PC-3 (cell line): ENCODE results near the gene TFB2M. TPM values are rescaled to one million over a fixed set of nuclear protein-coding genes. Genes with fewer than 3 reads are reported as not detected.

ENCODE experiments used
- ATAC-seq: fragments of 200-7000 bp; cut with Tn5 transposase; 2 replicates; pipeline ENCODE4 v1.9.1; 2020; ENCODE audit warnings: mild to moderate bottlenecking, moderate library complexity
- BruUV-seq: library from RNA; stranded (reverse); fragments of 400-500 nt; replicated peaks from 2 replicates; lab custom pipeline; 2021; lab: Mats Ljungman, UMichigan
- CTCF ChIA-PET: fragments of 300-600 bp; sonication (Branson Sonifier 250); formaldehyde crosslinking; loops from one replicate; lab custom pipeline; 2022; ENCODE audit warnings: antibody characterized with exemption; lab: Charles Lee
- POLR2A ChIA-PET: fragments of 300-600 bp; sonication (Branson Sonifier 250); formaldehyde crosslinking; loops from one replicate; lab custom pipeline; 2022; ENCODE audit warnings: antibody characterized with exemption; ENCODE audit not compliant: unreplicated experiment; lab: Charles Lee
- DNase-seq: peaks from one replicate; pipeline ENCODE4 v3.0.0-alpha.2; 2015
- H2AFZ ChIP-seq: fragments of 300-600 bp; sonication (generic); 2 replicates; pipeline ENCODE4 v1.6.0; 2016; ENCODE audit warnings: antibody characterized with exemption, low read length
- H3F3A ChIP-seq: fragments of 300-600 bp; sonication (generic); one replicate; pipeline ENCODE4 v1.6.0; 2017; ENCODE audit warnings: antibody characterized with exemption, low read length, control low read depth, mild to moderate bottlenecking; ENCODE audit not compliant: unreplicated experiment
- H3K27ac ChIP-seq: fragments of 300-600 bp; sonication (generic); 2 replicates; pipeline ENCODE4 v1.5.1; 2016; ENCODE audit warnings: mild to moderate bottlenecking, low read length
- H3K27me3 ChIP-seq: fragments of 300-600 bp; sonication (generic); 2 replicates; pipeline ENCODE4 v1.6.1; 2016; ENCODE audit warnings: low read length, mixed read lengths
- H3K36me3 ChIP-seq: fragments of 300-600 bp; sonication (generic); 2 replicates; pipeline ENCODE4 v1.6.1; 2016; ENCODE audit warnings: low read depth, mixed run types, low read length, mixed read lengths
- H3K4me1 ChIP-seq: fragments of 300-600 bp; sonication (generic); 2 replicates; pipeline ENCODE4 v1.5.1; 2016; ENCODE audit warnings: low read length; ENCODE audit not compliant: insufficient read depth
- H3K4me2 ChIP-seq: fragments of 300-600 bp; sonication (generic); 2 replicates; pipeline ENCODE4 v1.6.0; 2016; ENCODE audit warnings: low read length
- H3K4me3 ChIP-seq: fragments of 300-600 bp; sonication (generic); 2 replicates; pipeline ENCODE4 v1.5.1; 2016; ENCODE audit warnings: mild to moderate bottlenecking, low read length, mixed read lengths
- H3K79me2 ChIP-seq: fragments of 300-600 bp; sonication (generic); 2 replicates; pipeline ENCODE4 v1.6.1; 2017; ENCODE audit warnings: low read length, mixed read lengths
- H3K9ac ChIP-seq: fragments of 300-600 bp; sonication (generic); 2 replicates; pipeline ENCODE4 v1.6.0; 2016; ENCODE audit warnings: mild to moderate bottlenecking, low read length
- H3K9me2 ChIP-seq: fragments of 300-600 bp; sonication (generic); replicated peaks from 2 replicates; pipeline ENCODE4 v1.6.1; 2016; ENCODE audit warnings: mixed run types, low read length, mixed read lengths
- H3K9me3 ChIP-seq: fragments of 300-600 bp; sonication (generic); 2 replicates; pipeline ENCODE4 v1.6.1; 2016; ENCODE audit warnings: low read length, mixed read lengths
- H4K20me1 ChIP-seq: fragments of 300-600 bp; sonication (generic); 2 replicates; pipeline ENCODE4 v1.6.1; 2016; ENCODE audit warnings: low read length, mixed read lengths
- CTCF ChIP-seq: fragments of 300-600 bp; sonication (generic); conservative IDR thresholded peaks from 2 replicates; pipeline ENCODE4 v1.5.1; 2017; ENCODE audit warnings: antibody characterized with exemption, low read depth, mild to moderate bottlenecking, low read length
- EZH2 ChIP-seq: fragments of 300-600 bp; sonication (generic); IDR thresholded peaks from one replicate; pipeline ENCODE4 v1.6.1; 2017; ENCODE audit warnings: antibody characterized with exemption, mild to moderate bottlenecking, low read length; ENCODE audit not compliant: unreplicated experiment
- EZH2phosphoT487 ChIP-seq: fragments of 300-600 bp; sonication (generic); IDR thresholded peaks from 2 replicates; pipeline ENCODE4 v1.6.1; 2018; ENCODE audit warnings: mild to moderate bottlenecking, antibody characterized with exemption, low read length, borderline replicate concordance
- intact Hi-C: fragments of 100-400 bp; cut with micrococcal nuclease; formaldehyde crosslinking; loops from 2 replicates; pipeline ENCODE4 v1.9.0; 2023
- total RNA-seq: library from RNA; depleted of rRNA; stranded (reverse); fragments of >200 nt; gene quantifications from 2 replicates; pipeline ENCODE4 v1.2.3, GENCODE V29; 2014

TFB2M gene
- total RNA-seq, 1 experiment from 2014 or later: 47.0 TPM

GRCh38 chr1:246513041-246513440 lies 53.0 kb downstream of the TFB2M start:
- intact Hi-C loops: no loop called here

GRCh38 chr1:246512635-246513034 lies 53.4 kb downstream of the TFB2M start:
- Histone ChIP-seq H3K9me3 (peaks cover 29% of the 10 kb centered on the region), H3F3A (no peaks in the 10 kb centered on the region), H3K9me2 (no peaks in the 10 kb centered on the region), H4K20me1 (no peaks in the 10 kb centered on the region), H2AFZ (no peak overlapping the region), H3K4me1 (no peaks in the 10 kb centered on the region; the same call in 1 of the 2 replicates), H3K36me3 (0 out of 2 replicates have a peak, but pooled peaks cover 4% of the 10 kb centered on the region), H3K27ac (no peak overlapping the region), H3K79me2 (no peaks in the 10 kb centered on the region), H3K27me3 (no peaks in the 10 kb centered on the region), H3K4me3 (no peak overlapping the region), H3K9ac (no peak overlapping the region), H3K4me2 (no peak overlapping the region)
- POLR2A ChIA-PET: no interaction called here
- no peak for DNase-seq
- CTCF ChIA-PET: no interaction called here
- TF ChIP-seq CTCF (no peak), EZH2phosphoT487 (no peak), EZH2 (no peak)
- intact Hi-C loops: no loop called here
- no peak for ATAC-seq
- BruUV-seq: no TSS peak

More at GRCh38 chr1:246513041-246513440, 53.0 kb downstream of the TFB2M start:
- Histone ChIP-seq H3K4me3 (no peak overlapping the region), H3K4me1 (no peaks in the 10 kb centered on the region), H3K27me3 (no peaks in the 10 kb centered on the region), H3K36me3 (0 out of 2 replicates have a peak, but pooled peaks cover 4% of the 10 kb centered on the region), H2AFZ (no peak overlapping the region), H3K4me2 (no peak overlapping the region), H3K9me3 (peaks cover 31% of the 10 kb centered on the region), H3F3A (no peaks in the 10 kb centered on the region), H3K9me2 (no peaks in the 10 kb centered on the region), H3K9ac (no peak overlapping the region), H3K79me2 (no peaks in the 10 kb centered on the region), H4K20me1 (no peaks in the 10 kb centered on the region), H3K27ac (no peak overlapping the region)
- ATAC-seq (no peak), DNase-seq (no peak)
- CTCF ChIA-PET: no interaction called here
- no TSS peak for BruUV-seq
- POLR2A ChIA-PET: no interaction called here
- TF ChIP-seq EZH2 (no peak), EZH2phosphoT487 (no peak), CTCF (no peak)

- H4K20me1 ChIP-seq: no peaks in the 10 kb centered on the region
- no peak for TF ChIP-seq CTCF
- TF ChIP-seq EZH2phosphoT487: no peak
- no peak for TF ChIP-seq EZH2
- no peak overlapping the region for H3K4me3 ChIP-seq
- no peak overlapping the region for H3K9ac ChIP-seq
- POLR2A ChIA-PET: no interaction called here
- H3K27me3 ChIP-seq: no peaks in the 10 kb centered on the region
- H3F3A ChIP-seq: no peaks in the 10 kb centered on the region
- no peak overlapping the region for H2AFZ ChIP-seq
- no peaks in the 10 kb centered on the region; the same call in 1 of the 2 replicates for H3K4me1 ChIP-seq
- H3K9me3 ChIP-seq: peaks cover 25% of the 10 kb centered on the region
- no TSS peak for BruUV-seq
- DNase-seq (no peak), ATAC-seq (no peak)
- CTCF ChIA-PET: no interaction called here
- H3K36me3 ChIP-seq: 0 out of 2 replicates have a peak, but pooled peaks cover 4% of the 10 kb centered on the region
- H3K79me2 ChIP-seq: no peaks in the 10 kb centered on the region
- no peak overlapping the region for H3K4me2 ChIP-seq
- intact Hi-C loops: no loop called here
- H3K9me2 ChIP-seq: no peaks in the 10 kb centered on the region
- H3K27ac ChIP-seq: no peak overlapping the region
These were observed 53.8 kb downstream of the TFB2M start for GRCh38 chr1:246512230-246512629.
